NB4 (cell line): ENCODE data around the gene CMIP.

Experiments
- CTCF ChIP-seq: IDR thresholded peaks from one replicate; pipeline ENCODE4 v1.5.1; 2012; ENCODE audit warnings: low read depth, low read length
- MAX ChIP-seq: IDR thresholded peaks from 2 replicates; pipeline ENCODE4 v1.6.1; 2011; ENCODE audit warnings: low read depth, low read length
- MYC ChIP-seq: IDR thresholded peaks from 2 replicates; pipeline ENCODE4 v1.6.1; 2011; ENCODE audit warnings: low read depth, low read length
- POLR2A ChIP-seq: IDR thresholded peaks from 2 replicates; pipeline ENCODE4 v1.6.1; 2011; ENCODE audit warnings: mild to moderate bottlenecking; ENCODE audit not compliant: insufficient read length; ENCODE audit errors: extremely low read depth

- TF ChIP-seq CTCF (no peak), MYC (no peak), MAX (no peak), POLR2A (no peak)
These were observed 12.9 kb downstream of the CMIP start for GRCh38 chr16:81457326-81458133.
